Measurements from ENCODE around the gene ENTPD2. TPM values are rescaled to one million over a fixed set of nuclear protein-coding genes. Genes with fewer than 3 reads are reported as not detected.

The ENTPD2 gene
- total and polyA plus RNA-seq, 4 donors, result 0.09 to 0.40 (median 0.21) TPM

- H3K27ac ChIP-seq (ENCODE audit: low read depth in 1 of 2, low read length in 2 of 2), result no peak overlapping the region
- no peak overlapping the region for H3K4me3 ChIP-seq (ENCODE audit: low read depth in 1 of 3, low read length in 3 of 3)
- no peaks in the 10 kb centered on the region for H3K27me3 ChIP-seq (ENCODE audit: control insufficient read depth in 4 of 4, insufficient read depth in 4 of 4, low read length in 3 of 4)
- H3K4me1 ChIP-seq (ENCODE audit: control insufficient read depth in 4 of 4, insufficient read depth in 4 of 4, low read length in 3 of 4), result no peaks in the 10 kb centered on the region
- TF ChIP-seq NR2F2 (IDR thresholded peaks at IDR 0.05) (no peak), FOXA1 (IDR thresholded peaks at IDR 0.05) (no peak), EGR1 (IDR thresholded peaks at IDR 0.05; ENCODE audit: low read depth in 2 of 2) (no peak), MAX (IDR thresholded peaks at IDR 0.05) (no peak), JUND (IDR thresholded peaks at IDR 0.05) (no peak), YY1 (IDR thresholded peaks at IDR 0.05) (no peak), ATF3 (IDR thresholded peaks at IDR 0.05) (no peak), FOXA2 (IDR thresholded peaks at IDR 0.05) (no peak), HNF4G (IDR thresholded peaks at IDR 0.05) (no peak), ZBTB33 (IDR thresholded peaks at IDR 0.05) (no peak), TAF1 (conservative IDR thresholded peaks at IDR 0.05) (no peak), CTCF (IDR thresholded peaks at IDR 0.05; ENCODE audit: low read depth, low read length, missing input control) (no peak)
- peaks cover 2 to 43% (median 23%) of the 10 kb centered on the region in 4 donors for H3K36me3 ChIP-seq (ENCODE audit: control insufficient read depth in 4 of 4, insufficient read depth in 3 of 4, low read depth in 1 of 4, low read length in 3 of 4)
- 94% methylated on average over 39 of the region's 39 CpGs for WGBS
- H3K9me3 ChIP-seq (ENCODE audit: control insufficient read depth in 4 of 4, low read length in 3 of 4), result no peaks in the 10 kb centered on the region
- no peak for DNase-seq (ENCODE audit: low spot score)
- no peak overlapping the region for H3K9ac ChIP-seq (ENCODE audit: low read depth in 1 of 2, low read length in 2 of 2)
Observed at GRCh38 chr9:137011907-137012675, 41.8 kb downstream of the ENTPD2 start.

- Histone ChIP-seq H3K27ac (ENCODE audit: low read depth in 1 of 2, low read length in 2 of 2) (no peak overlapping the region), H3K4me1 (ENCODE audit: control insufficient read depth in 4 of 4, insufficient read depth in 4 of 4, low read length in 3 of 4) (no peaks in the 10 kb centered on the region), H3K4me3 (ENCODE audit: low read depth in 1 of 3, low read length in 3 of 3) (no peak overlapping the region), H3K27me3 (ENCODE audit: control insufficient read depth in 4 of 4, insufficient read depth in 4 of 4, low read length in 3 of 4) (no peaks in the 10 kb centered on the region), H3K9ac (ENCODE audit: low read depth in 1 of 2, low read length in 2 of 2) (no peak overlapping the region), H3K9me3 (ENCODE audit: control insufficient read depth in 4 of 4, low read length in 3 of 4) (no peaks in the 10 kb centered on the region), H3K36me3 (ENCODE audit: control insufficient read depth in 4 of 4, insufficient read depth in 3 of 4, low read depth in 1 of 4, low read length in 3 of 4) (peaks cover 0 to 37% (median 15%) of the 10 kb centered on the region in 4 donors)
- no peak for DNase-seq (ENCODE audit: low spot score)
- WGBS, result 95% methylated on average over 24 of the region's 24 CpGs
- no peak for TF ChIP-seq FOXA2 (IDR thresholded peaks at IDR 0.05)
- TF ChIP-seq HNF4G (IDR thresholded peaks at IDR 0.05), result no peak
- TF ChIP-seq RXRA (IDR thresholded peaks at IDR 0.05), result no peak
- TF ChIP-seq EGR1 (IDR thresholded peaks at IDR 0.05; ENCODE audit: low read depth in 2 of 2), result no peak
- no peak for TF ChIP-seq FOXA1 (IDR thresholded peaks at IDR 0.05)
- no peak for TF ChIP-seq REST (IDR thresholded peaks at IDR 0.05)
- TF ChIP-seq ATF3 (IDR thresholded peaks at IDR 0.05), result no peak
- no peak for TF ChIP-seq GABPA (IDR thresholded peaks at IDR 0.05 in 1 of 2, conservative IDR thresholded peaks at IDR 0.05 in 1 of 2)
- TF ChIP-seq TAF1 (conservative IDR thresholded peaks at IDR 0.05), result no peak
- no peak for TF ChIP-seq ZBTB33 (IDR thresholded peaks at IDR 0.05)
- TF ChIP-seq HNF4A (conservative IDR thresholded peaks at IDR 0.05), result no peak
- no peak for TF ChIP-seq YY1 (IDR thresholded peaks at IDR 0.05)
- TF ChIP-seq NR2F2 (IDR thresholded peaks at IDR 0.05), result no peak
- TF ChIP-seq SP1 (IDR thresholded peaks at IDR 0.05), result no peak
- no peak for TF ChIP-seq JUND (IDR thresholded peaks at IDR 0.05)
- TF ChIP-seq MAX (IDR thresholded peaks at IDR 0.05), result no peak
Observed at GRCh38 chr9:137011156-137011555, 42.7 kb downstream of the ENTPD2 start.
